HG03354 (cell line): ENCODE data around the gene TDO2.
"Not testable (repeated sequence)": the region's sequence is repeated elsewhere in the genome, so short reads cannot be mapped to it uniquely, and the experiment has no call there.

Source experiments
- ATAC-seq: cut with Tn5 transposase; IDR thresholded peaks from one replicate; pipeline ENCODE4 v1.9.1; 2021; ENCODE audit warnings: mild to moderate bottlenecking; ENCODE audit not compliant: unreplicated experiment, poor library complexity, severe bottlenecking

Gene TDO2

GRCh38 chr4:155903453-155903852 lies at the start of gene TDO2:
Gene TDO2, plus strand, starts transcription at chr4:155903696. Its CDS starts 63 bp downstream, at chr4:155903759.
- ATAC-seq, result no peak

- ATAC-seq, result no peak
Measured at GRCh38 chr4:155854582-155855226, 48.8 kb upstream of the TDO2 start.

- ATAC-seq, result no peak
Measured at GRCh38 chr4:155855897-155856296, 47.6 kb upstream of the TDO2 start.

DNA sequence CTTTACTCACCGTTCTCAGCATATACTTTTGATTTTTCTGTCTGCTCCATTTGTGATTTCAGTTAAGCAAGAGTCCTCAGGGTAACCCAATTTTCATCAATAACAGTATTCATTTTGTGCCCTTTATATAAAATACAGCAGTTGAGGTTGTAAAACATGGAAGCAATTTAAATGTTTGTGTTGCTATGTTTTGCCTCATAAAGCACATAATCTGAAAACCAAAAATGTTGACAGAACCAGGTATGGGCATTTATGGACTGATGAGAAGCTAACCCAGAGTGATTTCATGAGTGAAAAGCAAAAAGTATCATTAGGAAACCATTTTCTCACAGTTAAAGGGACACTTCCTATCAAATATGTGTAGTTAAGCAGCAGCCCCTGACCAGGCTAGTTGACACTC lies 37.3 kb upstream of the TDO2 start, which contains the start of gene ASIC5:
ASIC5 (minus strand) TSS at position 101 of the 400 bp plus-strand sequence; CDS start at position 50, 51 bp downstream.
- no peak for ATAC-seq

- ATAC-seq, result no peak
Measured at GRCh38 chr4:155875878-155876277, 27.6 kb upstream of the TDO2 start.

DNA sequence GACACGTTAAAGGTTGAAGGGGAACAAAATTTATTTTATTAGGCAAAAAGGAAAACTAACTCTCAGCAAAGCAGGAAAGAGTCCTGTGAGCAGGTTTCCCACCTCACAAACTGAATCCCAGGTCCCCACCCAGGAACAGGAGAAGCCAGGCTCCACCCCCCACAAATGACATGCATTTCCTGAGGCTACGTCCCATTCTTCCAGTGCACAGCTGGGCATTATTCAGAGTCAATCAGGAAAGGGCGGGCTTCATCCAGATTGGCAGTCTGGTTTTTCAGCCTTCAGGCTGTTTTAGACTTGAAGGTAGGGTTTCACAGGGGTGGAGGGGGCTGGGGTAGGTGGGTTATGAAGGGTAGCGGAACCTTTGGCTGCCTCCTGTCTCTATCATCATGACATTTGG lies 25.5 kb upstream of the TDO2 start:
- no peak for ATAC-seq

GRCh38 chr4:155878611-155879010 lies 24.9 kb upstream of the TDO2 start:
- no peak for ATAC-seq

DNA sequence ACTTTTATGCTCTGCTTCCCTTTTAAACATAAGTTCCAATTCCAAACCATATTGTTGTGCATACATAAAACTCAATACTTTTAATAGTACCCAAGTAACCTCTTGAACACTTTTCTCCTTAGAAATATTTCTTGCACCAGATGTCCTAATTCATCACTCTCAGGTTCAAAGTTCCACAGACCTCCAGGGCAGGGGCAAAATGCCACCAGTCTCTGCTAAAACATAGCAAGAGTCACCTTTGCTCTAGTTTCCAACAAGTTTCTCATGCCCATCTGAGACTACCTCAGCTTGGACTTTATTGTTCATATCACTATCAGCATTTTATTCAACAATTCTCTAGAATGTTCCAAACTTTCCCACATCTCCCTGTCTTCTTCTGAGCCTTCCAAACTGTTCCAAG lies 23.7 kb upstream of the TDO2 start:
- no peak for ATAC-seq

GRCh38 chr4:155881555-155881954 lies 21.9 kb upstream of the TDO2 start:
- ATAC-seq, result no peak

DNA sequence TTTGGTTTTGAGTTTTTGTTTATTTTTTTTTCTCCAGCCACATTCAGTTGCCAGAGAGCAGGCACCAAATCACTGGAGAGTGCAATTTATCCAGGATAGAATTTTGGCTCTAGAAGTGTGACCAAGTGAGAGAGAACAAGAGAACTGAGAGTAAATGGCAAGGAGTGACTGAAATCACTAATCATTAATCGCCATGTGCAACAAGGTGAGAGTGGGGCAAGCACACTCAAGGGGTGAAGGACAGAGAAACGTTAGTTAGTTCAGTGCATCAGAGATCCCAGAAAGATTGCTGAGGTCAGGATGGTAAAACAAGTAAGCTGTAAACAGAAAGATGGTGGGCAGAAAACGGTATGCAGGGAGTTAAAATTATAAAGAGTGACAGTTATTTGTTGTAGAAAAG lies 19.6 kb upstream of the TDO2 start:
- no peak for ATAC-seq

GRCh38 chr4:155885666-155886065 lies 17.8 kb upstream of the TDO2 start:
- no peak for ATAC-seq

DNA sequence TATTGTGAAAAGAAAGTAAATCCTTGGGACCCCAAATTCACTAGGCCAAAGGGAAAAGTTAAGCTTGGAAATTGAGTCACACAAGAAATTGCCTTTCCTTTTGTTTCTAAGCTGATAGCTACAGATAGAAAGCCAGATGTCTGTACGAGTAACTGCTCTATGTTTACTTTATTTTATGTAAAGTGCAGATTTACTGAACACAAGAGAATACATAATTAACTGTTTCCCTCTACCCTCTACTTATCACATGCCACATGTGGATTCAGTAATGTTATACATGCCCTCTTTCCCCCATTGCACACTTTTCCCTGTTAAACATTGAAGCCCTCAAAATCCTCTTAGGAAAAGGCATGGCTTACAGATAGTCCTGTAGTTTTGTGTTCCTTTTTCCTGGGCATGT lies 16.5 kb upstream of the TDO2 start:
- no peak for ATAC-seq

DNA sequence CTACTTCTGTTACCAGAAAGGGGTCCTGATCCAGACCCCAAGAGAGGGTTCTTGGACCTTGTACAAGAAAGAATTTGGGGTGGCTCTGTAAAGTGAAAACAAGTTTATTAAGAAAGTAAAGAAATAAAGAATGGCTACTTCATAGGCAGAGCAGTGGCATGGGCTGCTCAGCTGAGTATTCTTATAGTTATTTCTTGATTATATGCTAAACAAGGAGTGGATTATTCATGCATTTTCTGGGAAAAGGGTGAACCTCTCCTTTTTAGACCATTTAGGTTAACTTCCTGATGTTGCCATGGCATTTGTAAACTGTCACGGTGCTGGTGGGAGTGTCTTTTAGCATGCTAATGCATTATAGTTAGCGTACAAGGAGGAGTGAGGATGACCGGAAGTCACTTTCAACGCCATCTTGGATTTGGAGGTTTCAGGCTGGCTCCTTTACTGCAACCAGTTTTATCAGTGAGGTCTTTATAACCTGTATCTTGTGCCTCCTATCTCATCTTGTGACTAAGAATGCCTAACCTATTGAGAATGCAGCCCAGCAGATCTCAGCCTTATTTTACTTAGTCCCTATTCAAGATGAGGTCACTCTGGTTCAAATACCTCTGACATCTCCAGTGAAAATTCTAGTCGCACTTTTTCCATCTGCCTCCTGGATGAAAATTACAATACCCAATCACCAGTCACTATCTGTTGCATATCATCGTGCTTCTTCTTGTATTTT lies 15.5 kb upstream of the TDO2 start:
- ATAC-seq, result no peak

GRCh38 chr4:155889031-155889793 lies 14.3 kb upstream of the TDO2 start:
- peak; percentile 98 for ATAC-seq

- no peak for ATAC-seq
Measured at GRCh38 chr4:155889946-155890345, 13.6 kb upstream of the TDO2 start.

DNA sequence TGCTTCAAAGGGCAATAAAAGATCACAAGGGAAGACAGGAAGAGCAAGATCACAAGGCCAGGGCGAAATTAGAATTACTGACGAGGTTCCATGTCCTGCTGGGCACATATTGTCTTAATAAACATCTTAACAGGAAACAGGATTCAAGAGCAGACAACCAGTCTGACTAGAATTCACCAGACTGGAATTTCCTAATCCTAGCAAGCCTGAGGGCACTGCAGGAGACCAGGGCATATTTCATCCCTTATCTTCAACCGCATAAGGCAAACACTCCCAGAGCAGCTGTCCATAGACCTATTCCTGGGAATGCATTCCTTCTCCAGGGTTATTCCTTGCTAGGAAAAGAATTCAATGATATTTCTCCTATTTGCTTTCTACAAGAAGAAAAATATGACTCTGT lies 12.4 kb upstream of the TDO2 start:
- ATAC-seq, result no peak

DNA sequence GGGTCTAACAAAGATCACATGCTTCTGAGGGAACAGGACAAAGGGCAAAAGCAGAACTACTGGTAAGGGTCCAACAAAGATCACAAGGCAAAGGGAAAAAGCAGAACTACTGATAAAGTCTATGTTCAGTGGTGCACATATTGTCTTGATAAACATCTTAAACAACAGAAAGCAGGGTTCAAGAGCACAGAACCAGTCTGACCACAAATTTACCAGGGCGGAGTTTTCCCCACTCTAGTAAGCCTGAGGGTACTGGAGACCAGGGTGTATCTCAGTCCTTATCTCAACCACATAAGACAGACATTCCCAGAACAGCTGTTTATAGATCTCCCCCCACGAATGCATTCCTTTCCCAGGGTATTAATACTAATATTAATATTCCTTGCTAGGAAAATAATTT lies 5.1 kb upstream of the TDO2 start:
- not testable (repeated sequence) for ATAC-seq

DNA sequence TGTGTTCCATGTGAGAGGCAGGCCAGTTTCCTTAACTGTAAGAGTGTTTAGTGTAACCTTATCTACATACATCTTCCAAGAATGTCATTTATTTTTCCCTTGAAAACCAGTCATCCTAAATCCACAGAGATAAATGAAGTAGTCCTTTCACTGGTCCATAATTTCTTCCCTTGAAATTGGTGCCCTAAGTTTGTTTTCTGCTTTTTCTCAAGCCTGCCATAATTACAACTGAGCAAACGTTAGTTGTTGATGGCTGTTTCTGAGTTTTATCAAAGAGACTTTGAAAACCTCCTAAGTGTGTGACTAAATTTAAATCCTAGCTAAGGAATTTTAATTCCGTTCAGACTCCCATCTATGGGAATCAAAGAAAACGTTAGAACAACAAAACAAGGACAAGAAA lies 3.6 kb upstream of the TDO2 start:
- no peak for ATAC-seq

GRCh38 chr4:155900381-155900780 lies 3.1 kb upstream of the TDO2 start:
- ATAC-seq, result no peak

- no peak for ATAC-seq
Measured at GRCh38 chr4:155901013-155901412, 2.5 kb upstream of the TDO2 start.

DNA sequence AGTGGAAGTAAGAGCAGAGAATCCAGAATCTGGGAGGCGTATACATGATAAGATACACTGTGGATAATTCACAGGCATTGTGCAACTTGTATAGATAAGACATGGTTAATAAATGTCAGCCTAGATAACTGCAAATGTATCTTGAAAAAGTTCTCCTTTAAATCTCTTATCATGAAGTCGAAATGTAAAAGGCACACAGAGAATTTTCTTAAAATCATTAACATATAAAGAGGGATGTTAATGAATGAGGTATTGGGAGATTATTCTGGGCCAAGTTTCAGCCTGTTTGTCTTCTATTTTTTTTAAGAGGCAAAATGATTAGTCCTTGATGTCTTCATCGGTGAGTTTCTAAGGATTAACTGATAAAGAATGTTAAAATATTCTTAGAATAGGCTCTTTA lies 835 bp downstream of the TDO2 start:
- no peak for ATAC-seq
